MCF 10A (cell line): ENCODE measurements around the gene ZNF423. TPM values are rescaled to one million over a fixed set of nuclear protein-coding genes. Genes with fewer than 3 reads are reported as not detected.

Source experiments
- BruUV-seq: library from RNA; stranded (reverse); fragments of 400-500 nt; replicated peaks from 2 replicates; lab custom pipeline; 2021; lab: Mats Ljungman, UMichigan
- CTCF ChIA-PET: fragments of 300-600 bp; sonication (Branson Sonifier 250); formaldehyde crosslinking; extraction: SDS; loops from one replicate; lab custom pipeline; 2021; ENCODE audit warnings: antibody characterized with exemption, inconsistent platforms; lab: Yijun Ruan, JAX
- POLR2A ChIA-PET: fragments of 300-600, 350-650 bp; sonication (Branson Sonifier 250); formaldehyde crosslinking; extraction: SDS; loops from one replicate; lab custom pipeline; 2020; ENCODE audit warnings: antibody characterized with exemption, inconsistent platforms; lab: Yijun Ruan, JAX
- DNase-seq: peaks from one replicate; pipeline ENCODE4 v3.0.0-alpha.2; 2018; ENCODE audit not compliant: unreplicated experiment
- H3K27ac Mint-ChIP-seq: one replicate; pipeline ENCODE4 v1.8.0; 2022; ENCODE audit warnings: mild to moderate bottlenecking, low read depth, mixed read lengths; ENCODE audit not compliant: unreplicated experiment
- H3K27me3 Mint-ChIP-seq: one replicate; pipeline ENCODE4 v1.8.0; 2022; ENCODE audit warnings: mixed read lengths; ENCODE audit not compliant: insufficient read depth, unreplicated experiment
- H3K36me3 Mint-ChIP-seq: one replicate; pipeline ENCODE4 v1.8.0; 2022; ENCODE audit warnings: mild to moderate bottlenecking, moderate library complexity, mixed read lengths; ENCODE audit not compliant: insufficient read depth, unreplicated experiment
- H3K4me1 Mint-ChIP-seq: one replicate; pipeline ENCODE4 v1.8.0; 2022; ENCODE audit warnings: mixed read lengths; ENCODE audit not compliant: insufficient read depth, unreplicated experiment
- H3K4me3 Mint-ChIP-seq: one replicate; pipeline ENCODE4 v1.8.0; 2022; ENCODE audit warnings: mild to moderate bottlenecking, moderate library complexity, mixed read lengths; ENCODE audit not compliant: unreplicated experiment
- H3K9me3 Mint-ChIP-seq: one replicate; pipeline ENCODE4 v1.8.0; 2022; ENCODE audit warnings: mixed read lengths; ENCODE audit not compliant: unreplicated experiment
- intact Hi-C: fragments of 100-400 bp; cut with micrococcal nuclease; formaldehyde crosslinking; loops from 2 replicates; pipeline ENCODE4 v1.14.1; 2022
- total RNA-seq: library from RNA; stranded (reverse); gene quantifications from 2 replicates; pipeline ENCODE4 v1.2.3, GENCODE V29; 2022
- TF ChIP-seq, protein P1 (sequence below): fragments of 200-600 bp; IDR thresholded peaks from one replicate; pipeline ENCODE4 v1.8.0; 2022; ENCODE audit warnings: antibody characterized with exemption, mild to moderate bottlenecking; ENCODE audit not compliant: unreplicated experiment

Gene ZNF423
- total RNA-seq, 1 experiment from 2014 or later, result not detected

DNA sequence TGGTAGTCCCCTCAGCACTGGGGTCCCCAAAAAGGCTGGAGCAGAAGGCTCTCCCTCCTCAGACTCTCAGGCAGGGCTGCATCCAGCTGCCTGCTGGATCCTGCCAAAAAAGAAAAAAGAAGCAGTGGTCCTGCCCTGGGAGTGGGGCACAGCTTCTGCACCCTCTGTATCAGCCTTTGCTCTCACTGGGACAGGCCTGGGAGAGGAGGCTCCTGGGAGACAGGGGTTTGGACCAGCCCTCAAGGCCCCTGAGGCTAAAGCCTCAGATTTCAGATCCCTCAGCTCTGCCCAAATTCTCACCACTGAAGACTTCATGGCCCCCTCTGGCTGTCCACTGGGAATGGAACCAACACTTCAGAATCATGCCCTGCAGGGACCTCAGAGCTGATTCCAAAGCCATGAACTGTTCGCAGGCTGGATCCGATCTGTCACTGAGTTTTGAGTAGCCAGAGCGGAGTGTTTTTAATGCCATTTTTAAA, 385.4 kb downstream of the ZNF423 start:
- TF ChIP-seq, protein P1, sequence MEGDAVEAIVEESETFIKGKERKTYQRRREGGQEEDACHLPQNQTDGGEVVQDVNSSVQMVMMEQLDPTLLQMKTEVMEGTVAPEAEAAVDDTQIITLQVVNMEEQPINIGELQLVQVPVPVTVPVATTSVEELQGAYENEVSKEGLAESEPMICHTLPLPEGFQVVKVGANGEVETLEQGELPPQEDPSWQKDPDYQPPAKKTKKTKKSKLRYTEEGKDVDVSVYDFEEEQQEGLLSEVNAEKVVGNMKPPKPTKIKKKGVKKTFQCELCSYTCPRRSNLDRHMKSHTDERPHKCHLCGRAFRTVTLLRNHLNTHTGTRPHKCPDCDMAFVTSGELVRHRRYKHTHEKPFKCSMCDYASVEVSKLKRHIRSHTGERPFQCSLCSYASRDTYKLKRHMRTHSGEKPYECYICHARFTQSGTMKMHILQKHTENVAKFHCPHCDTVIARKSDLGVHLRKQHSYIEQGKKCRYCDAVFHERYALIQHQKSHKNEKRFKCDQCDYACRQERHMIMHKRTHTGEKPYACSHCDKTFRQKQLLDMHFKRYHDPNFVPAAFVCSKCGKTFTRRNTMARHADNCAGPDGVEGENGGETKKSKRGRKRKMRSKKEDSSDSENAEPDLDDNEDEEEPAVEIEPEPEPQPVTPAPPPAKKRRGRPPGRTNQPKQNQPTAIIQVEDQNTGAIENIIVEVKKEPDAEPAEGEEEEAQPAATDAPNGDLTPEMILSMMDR, result no peak
- no TSS peak for BruUV-seq
- CTCF ChIA-PET, result interaction anchor here (0.6 to 1.0 kb wide), 3 partner anchors 34 to 1092 kb away, joined by 3 read pairs; no protein-coding TSS in a partner anchor
- POLR2A ChIA-PET, result no interaction called here
- no peaks in the 10 kb centered on the region for H3K4me1 Mint-ChIP-seq
- no peak overlapping the region for H3K27ac Mint-ChIP-seq
- no peak overlapping the region for H3K4me3 Mint-ChIP-seq
- DNase-seq, result no peak
- no peaks in the 10 kb centered on the region for H3K27me3 Mint-ChIP-seq
- intact Hi-C loops, result no loop called here
- H3K36me3 Mint-ChIP-seq, result no peaks in the 10 kb centered on the region
- no peaks in the 10 kb centered on the region for H3K9me3 Mint-ChIP-seq

DNA sequence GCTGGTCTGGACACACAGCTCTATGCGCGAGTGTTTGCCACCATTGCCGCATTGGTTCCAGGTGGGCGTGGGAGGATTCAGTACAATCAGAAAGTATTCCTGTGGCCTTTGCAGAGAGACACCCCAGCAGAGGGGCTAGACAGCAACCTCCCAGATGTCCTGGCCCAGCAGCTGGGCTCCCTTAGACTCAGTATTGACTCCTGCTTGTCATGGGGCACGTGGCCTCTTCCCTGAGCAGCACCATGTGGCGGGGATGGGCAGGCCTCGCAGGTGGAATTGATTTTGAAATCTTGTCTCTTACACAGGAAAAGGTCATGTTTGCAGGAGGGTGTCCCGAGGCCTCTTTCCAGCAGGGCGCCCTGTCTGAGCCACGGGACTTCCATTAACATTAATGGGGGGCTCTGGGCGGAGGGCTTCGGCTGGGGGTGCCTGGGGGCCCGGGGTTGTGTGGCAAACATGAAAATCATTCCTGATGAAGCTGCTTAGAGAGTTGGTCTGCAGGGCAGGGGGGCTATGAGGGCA, 385.9 kb downstream of the ZNF423 start:
- no peaks in the 10 kb centered on the region for H3K36me3 Mint-ChIP-seq
- ChIA-PET CTCF (interaction anchor here (0.6 kb wide), 1 partner anchor 1092 kb away, joined by 3 read pairs; no protein-coding TSS in a partner anchor), POLR2A (no interaction called here)
- BruUV-seq, result no TSS peak
- DNase-seq, result no peak
- no peaks in the 10 kb centered on the region for H3K4me1 Mint-ChIP-seq
- no peak overlapping the region for H3K4me3 Mint-ChIP-seq
- TF ChIP-seq, protein P1, result no peak
- no peak overlapping the region for H3K27ac Mint-ChIP-seq
- H3K9me3 Mint-ChIP-seq, result no peaks in the 10 kb centered on the region
- peaks cover 2% of the 10 kb centered on the region for H3K27me3 Mint-ChIP-seq
- intact Hi-C loops, result no loop called here

DNA sequence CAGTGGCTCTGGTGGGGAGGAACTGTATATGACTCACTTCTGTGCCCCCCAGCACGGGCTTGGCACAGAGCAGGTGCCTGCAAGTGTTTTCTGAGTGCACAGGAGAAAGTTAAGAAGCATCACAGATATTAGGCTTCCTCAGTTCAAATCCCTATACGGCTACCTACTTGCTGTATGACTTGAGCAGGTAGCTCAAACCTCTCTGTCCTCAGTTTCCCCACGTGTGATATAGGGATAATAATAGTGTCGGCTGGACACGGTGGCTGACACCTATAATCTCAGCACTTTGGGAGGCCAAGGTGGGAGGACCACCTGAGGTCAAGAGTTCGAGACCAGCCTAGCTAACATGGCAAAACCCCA, 386.6 kb downstream of the ZNF423 start:
- DNase-seq, result no peak
- ChIA-PET POLR2A (no interaction called here), CTCF (no interaction called here)
- Mint-ChIP-seq H3K36me3 (no peaks in the 10 kb centered on the region), H3K4me1 (no peaks in the 10 kb centered on the region), H3K27ac (no peak overlapping the region), H3K27me3 (peaks cover 9% of the 10 kb centered on the region), H3K4me3 (no peak overlapping the region), H3K9me3 (no peaks in the 10 kb centered on the region)
- TF ChIP-seq, protein P1, result no peak
- intact Hi-C loops, result no loop called here
- BruUV-seq, result no TSS peak

DNA sequence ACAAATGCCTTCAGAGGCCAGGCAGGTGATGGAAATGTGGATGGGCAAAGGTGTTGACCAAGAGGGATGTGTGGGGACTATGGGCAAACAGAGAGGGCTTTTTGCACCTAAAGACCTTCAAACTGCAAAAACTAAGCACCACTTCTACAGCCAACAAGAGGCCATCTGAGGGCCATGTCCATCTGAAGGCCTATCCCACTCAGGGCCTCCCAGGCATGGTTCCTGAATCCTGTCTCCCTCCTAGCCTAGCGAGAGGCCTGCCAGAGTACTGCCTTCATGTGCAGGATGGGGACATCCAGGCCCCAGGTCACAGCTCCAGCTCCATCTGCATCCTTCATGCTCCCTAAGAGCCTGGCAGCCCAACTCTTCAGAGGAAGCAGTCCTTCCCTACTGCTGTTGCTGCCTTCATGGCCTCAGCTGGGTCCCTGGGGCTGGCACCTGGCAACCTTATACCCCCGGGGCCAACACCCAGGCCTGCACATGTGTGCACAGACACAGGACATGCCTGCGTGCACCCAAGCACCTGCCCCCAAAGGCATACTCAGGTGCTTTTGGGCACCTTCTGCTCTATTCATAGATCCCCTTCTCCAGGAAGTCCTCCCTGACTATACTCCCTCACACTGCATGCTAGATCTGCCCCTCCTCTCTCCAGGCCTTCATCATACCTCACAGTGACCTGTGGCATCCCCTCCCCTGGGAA, 387.2 kb downstream of the ZNF423 start:
- H3K27ac Mint-ChIP-seq, result no peak overlapping the region
- DNase-seq, result no peak
- peaks cover 14% of the 10 kb centered on the region for H3K27me3 Mint-ChIP-seq
- no peak overlapping the region for H3K4me3 Mint-ChIP-seq
- H3K9me3 Mint-ChIP-seq, result no peaks in the 10 kb centered on the region
- CTCF ChIA-PET, result no interaction called here
- POLR2A ChIA-PET, result no interaction called here
- no peaks in the 10 kb centered on the region for H3K36me3 Mint-ChIP-seq
- no peaks in the 10 kb centered on the region for H3K4me1 Mint-ChIP-seq
- intact Hi-C loops, result no loop called here
- no TSS peak for BruUV-seq
- TF ChIP-seq, protein P1, result no peak
